Osteocyte (in vitro differentiated cells): ENCODE results near the gene RNGTT. TPM values are rescaled to one million over a fixed set of nuclear protein-coding genes. Genes with fewer than 3 reads are reported as not detected.

ENCODE experiments used
- DNase-seq: peaks from one replicate; pipeline ENCODE4 v3.0.0; 2021; ENCODE audit warnings: mixed read lengths; ENCODE audit not compliant: unreplicated experiment; ENCODE audit errors: extremely low spot score
- H3K27ac Mint-ChIP-seq: one replicate; pipeline ENCODE4 v1.8.0; 2021; ENCODE audit warnings: mild to moderate bottlenecking, mixed read lengths; ENCODE audit not compliant: unreplicated experiment
- H3K27me3 Mint-ChIP-seq: one replicate; pipeline ENCODE4 v1.8.0; 2021; ENCODE audit warnings: mixed read lengths; ENCODE audit not compliant: unreplicated experiment
- H3K36me3 Mint-ChIP-seq: one replicate; pipeline ENCODE4 v1.8.0; 2021; ENCODE audit warnings: mixed read lengths; ENCODE audit not compliant: unreplicated experiment
- H3K4me1 Mint-ChIP-seq: one replicate; pipeline ENCODE4 v1.8.0; 2021; ENCODE audit warnings: mixed read lengths; ENCODE audit not compliant: unreplicated experiment
- H3K4me3 Mint-ChIP-seq: one replicate; pipeline ENCODE4 v1.8.0; 2021; ENCODE audit warnings: mild to moderate bottlenecking, moderate library complexity, mixed read lengths; ENCODE audit not compliant: unreplicated experiment
- H3K9me3 Mint-ChIP-seq: one replicate; pipeline ENCODE4 v1.8.0; 2021; ENCODE audit warnings: mixed read lengths; ENCODE audit not compliant: unreplicated experiment
- CTCF ChIP-seq: fragments of 200-600 bp; sonication (generic); IDR thresholded peaks from 2 replicates; pipeline ENCODE4 v1.5.0; 2021; ENCODE audit warnings: antibody characterized with exemption, mild to moderate bottlenecking, moderate library complexity
- total RNA-seq: library from RNA; stranded (reverse); gene quantifications from 2 replicates; pipeline ENCODE4 v1.2.1, GENCODE V29; 2021

RNGTT gene
- total RNA-seq, 1 donor from 2014 or later, result 12.7 TPM

GRCh38 chr6:88631830-88632229, 331.6 kb downstream of the RNGTT start:
- Mint-ChIP-seq H3K27me3 (no peaks in the 10 kb centered on the region), H3K4me1 (peaks cover 4% of the 10 kb centered on the region)

GRCh38 chr6:88629838-88630494, 333.5 kb downstream of the RNGTT start:
- no peaks in the 10 kb centered on the region for H3K27me3 Mint-ChIP-seq
- H3K36me3 Mint-ChIP-seq, result no peaks in the 10 kb centered on the region
- H3K9me3 Mint-ChIP-seq, result no peaks in the 10 kb centered on the region
- DNase-seq, result no peak
- H3K4me3 Mint-ChIP-seq, result no peak overlapping the region
- H3K27ac Mint-ChIP-seq, result no peak overlapping the region
- H3K4me1 Mint-ChIP-seq, result peaks cover 4% of the 10 kb centered on the region
- TF ChIP-seq CTCF, result no peak

More at GRCh38 chr6:88631830-88632229, 331.6 kb downstream of the RNGTT start:
- no peak overlapping the region for H3K27ac Mint-ChIP-seq
- H3K36me3 Mint-ChIP-seq, result no peaks in the 10 kb centered on the region
- no peaks in the 10 kb centered on the region for H3K9me3 Mint-ChIP-seq
- TF ChIP-seq CTCF, result no peak
- DNase-seq, result no peak
- no peak overlapping the region for H3K4me3 Mint-ChIP-seq

- no peak for DNase-seq
- no peaks in the 10 kb centered on the region for H3K9me3 Mint-ChIP-seq
- no peak overlapping the region for H3K27ac Mint-ChIP-seq
- TF ChIP-seq CTCF, result no peak
- no peaks in the 10 kb centered on the region for H3K27me3 Mint-ChIP-seq
- peaks cover 4% of the 10 kb centered on the region for H3K4me1 Mint-ChIP-seq
- no peak overlapping the region for H3K4me3 Mint-ChIP-seq
- no peaks in the 10 kb centered on the region for H3K36me3 Mint-ChIP-seq
These were observed 337.0 kb downstream of the RNGTT start for GRCh38 chr6:88626460-88626859.

GRCh38 chr6:88623531-88623930, 339.9 kb downstream of the RNGTT start:
- H3K27ac Mint-ChIP-seq, result no peak overlapping the region
- no peaks in the 10 kb centered on the region for H3K4me1 Mint-ChIP-seq
- no peak for TF ChIP-seq CTCF
- H3K27me3 Mint-ChIP-seq, result no peaks in the 10 kb centered on the region
- H3K4me3 Mint-ChIP-seq, result no peak overlapping the region
- DNase-seq, result no peak
- no peaks in the 10 kb centered on the region for H3K36me3 Mint-ChIP-seq
- no peaks in the 10 kb centered on the region for H3K9me3 Mint-ChIP-seq

GRCh38 chr6:88619951-88620350, 343.5 kb downstream of the RNGTT start:
- Mint-ChIP-seq H3K36me3 (no peaks in the 10 kb centered on the region), H3K4me3 (no peak overlapping the region), H3K27ac (no peak overlapping the region)

More at GRCh38 chr6:88619951-88620350, 343.5 kb downstream of the RNGTT start:
- DNase-seq, result no peak
- peaks cover 6% of the 10 kb centered on the region for H3K9me3 Mint-ChIP-seq
- H3K27me3 Mint-ChIP-seq, result no peaks in the 10 kb centered on the region
- H3K4me1 Mint-ChIP-seq, result no peaks in the 10 kb centered on the region
- no peak for TF ChIP-seq CTCF
